H1 (cell line): ENCODE data around the gene LYPD4. TPM values are rescaled to one million over a fixed set of nuclear protein-coding genes. Genes with fewer than 3 reads are reported as not detected.

Experiments
- CREB1 ChIP-seq: IDR thresholded peaks from 2 replicates; pipeline ENCODE4 v1.6.1; 2012; ENCODE audit warnings: inconsistent platforms
- PHF8 ChIP-seq: fragments of 200-600 bp; sonication (generic); conservative IDR thresholded peaks from 2 replicates; pipeline ENCODE4 v1.7.1; 2012; ENCODE audit warnings: low read depth, mild to moderate bottlenecking, inconsistent platforms, low read length, moderate library complexity
- POLR2A ChIP-seq, 2 experiments: IDR thresholded peaks; 1 replicate in 1 of 2; 2 replicates in 1 of 2; pipeline ENCODE4 v1.6.1; 2011; ENCODE audit warnings: low read depth in 2 of 2, low read length in 2 of 2, mild to moderate bottlenecking in 2 of 2; ENCODE audit errors: control extremely low read depth in 1 of 2
- RAD21 ChIP-seq, 2 experiments: IDR thresholded peaks in 1 of 2; conservative IDR thresholded peaks in 1 of 2; 2 replicates each; pipeline ENCODE4 v1.6.1; 2011; ENCODE audit warnings: low read depth in 2 of 2, low read length in 2 of 2, improper control_type of control experiment in 1 of 2, inconsistent platforms in 1 of 2, mild to moderate bottlenecking in 1 of 2, moderate library complexity in 1 of 2
- SIN3A ChIP-seq, 2 experiments: IDR thresholded peaks in 1 of 2; conservative IDR thresholded peaks in 1 of 2; 2 replicates each; pipeline ENCODE4 v1.6.1; 2011 to 2012; ENCODE audit warnings: low read length in 2 of 2, improper control_type of control experiment in 1 of 2, low read depth in 1 of 2, mild to moderate bottlenecking in 1 of 2
- TAF1 ChIP-seq: IDR thresholded peaks from 2 replicates; pipeline ENCODE4 v1.6.1; 2011; ENCODE audit warnings: mild to moderate bottlenecking, low read depth, low read length
- YY1 ChIP-seq: IDR thresholded peaks from 2 replicates; pipeline ENCODE4 v1.6.1; 2011; ENCODE audit warnings: low read depth, mild to moderate bottlenecking, low read length
- polyA plus RNA-seq, 7 experiments: library from polyadenylated mRNA; depleted of rRNA in 3 of 7; stranded (reverse) in 5 of 7; unstranded in 2 of 7; fragments of >200 nt in 5 of 7; fragments of 200-250 nt in 2 of 7; gene quantifications; 1 replicate in 5 of 7; 2 replicates in 1 of 7; 4 replicates in 1 of 7; pipeline versions ENCODE4 v1.2.1 to v1.2.3, GENCODE V29; 2011 to 2013; ENCODE audit warnings: missing spikeins in 2 of 7, mixed read lengths in 2 of 7
- total RNA-seq: library from RNA; stranded (reverse); fragmentation: NEBNext Ultra II Directional; extraction: Animal tissue kit (Norgen Biotek cat#: 25700); gene quantifications from 2 replicates; pipeline ENCODE4 v1.2.1, GENCODE V29; 2021

LYPD4 gene
- total and polyA plus RNA-seq, 2 of the 8 experiments (the other 6 are each of a cell fraction or from before 2014, with no cell fraction given): 0.06 TPM; not detected in 1

- 0 out of 4 replicates have a peak, but pooled peaks of 1 of the 2 experiments have one; percentile 19 for TF ChIP-seq SIN3A (conservative IDR thresholded peaks at IDR 0.05 in 1 of 2, IDR thresholded peaks at IDR 0.05 in 1 of 2; ENCODE audit: low read depth in 1 of 2, low read length in 2 of 2)
- TF ChIP-seq POLR2A (IDR thresholded peaks at IDR 0.05; ENCODE audit: control extremely low read depth in 1 of 2, low read depth in 2 of 2, low read length in 2 of 2): peak; percentile 77; a peak in 2 of 3 replicates
- TF ChIP-seq YY1: no peak
- TF ChIP-seq TAF1: 0 out of 2 replicates have a peak, but pooled peaks have one; percentile 29
- TF ChIP-seq RAD21 (IDR thresholded peaks at IDR 0.05 in 1 of 2, conservative IDR thresholded peaks at IDR 0.05 in 1 of 2; ENCODE audit: low read depth in 2 of 2, low read length in 2 of 2): peak; percentile 86 to 90
- TF ChIP-seq PHF8: no peak
- TF ChIP-seq CREB1: peak; percentile 55; the same call in 1 of the 2 replicates
Observed at GRCh38 chr19:41872775-41873647, 28.5 kb upstream of the LYPD4 start (continued).
